K562 (cell line): Measurements from ENCODE around the gene PARD3. TPM values are rescaled to one million over a fixed set of nuclear protein-coding genes. Genes with fewer than 3 reads are reported as not detected.

Experiments
- CC2D1A ChIP-seq: fragments of 450-650 bp; IDR thresholded peaks from 2 replicates; pipeline ENCODE4 v1.6.1; 2017; ENCODE audit warnings: mild to moderate bottlenecking
- CTBP1 ChIP-seq: fragments of 450-650 bp; IDR thresholded peaks from 2 replicates; pipeline ENCODE4 v1.6.1; 2016; ENCODE audit warnings: borderline replicate concordance
- CTCF ChIP-seq, 3 experiments: IDR thresholded peaks in 2 of 3; conservative IDR thresholded peaks in 1 of 3; 2 replicates each; pipeline ENCODE4 v1.5.1; 2011 to 2012; ENCODE audit warnings: low read length in 3 of 3, mild to moderate bottlenecking in 3 of 3, control low read depth in 2 of 3, improper control_type of control experiment in 1 of 3, inconsistent platforms in 1 of 3, low read depth in 1 of 3, mixed read lengths in 1 of 3, moderate library complexity in 1 of 3; ENCODE audit not compliant: insufficient read depth in 2 of 3
- DEAF1 ChIP-seq: fragments of 450-650 bp; formaldehyde crosslinking; IDR thresholded peaks from 2 replicates; pipeline ENCODE4 v1.4.0; 2020; ENCODE audit warnings: mild to moderate bottlenecking, moderate library complexity
- RAD21 ChIP-seq, 2 experiments: fragments of 250-450 bp in 1 of 2; fragments of 450-650 bp in 1 of 2; sonication (Bioruptor Pico) in 1 of 2; formaldehyde crosslinking in 1 of 2; IDR thresholded peaks in 1 of 2; conservative IDR thresholded peaks in 1 of 2; 2 replicates each; pipeline versions ENCODE4 v1.4.0 to v1.8.0; 2020 to 2022; ENCODE audit warnings: mild to moderate bottlenecking in 2 of 2, moderate library complexity in 1 of 2
- REST ChIP-seq, 2 experiments: fragments of 450-650 bp; formaldehyde crosslinking in 1 of 2; IDR thresholded peaks; 2 replicates each; pipeline versions ENCODE4 v1.4.0 to v1.6.1; 2014 to 2020; ENCODE audit warnings: mild to moderate bottlenecking in 2 of 2, borderline replicate concordance in 1 of 2, low read depth in 1 of 2
- SMARCE1 ChIP-seq: fragments of 450-650 bp; IDR thresholded peaks from 2 replicates; pipeline ENCODE4 v1.7.1; 2016; ENCODE audit warnings: mild to moderate bottlenecking
- ZNF133 ChIP-seq: fragments of 250-450 bp; sonication (Bioruptor Pico); IDR thresholded peaks from 2 replicates; pipeline ENCODE4 v1.4.0; 2020; ENCODE audit warnings: mild to moderate bottlenecking
- ZNF3 ChIP-seq: fragments of 250-450 bp; sonication (Bioruptor Pico); IDR thresholded peaks from 2 replicates; pipeline ENCODE4 v1.5.0; 2021; ENCODE audit warnings: mild to moderate bottlenecking, moderate library complexity
- ZNF316 ChIP-seq: fragments of 450-650 bp; IDR thresholded peaks from 2 replicates; pipeline ENCODE4 v1.6.1; 2016
- polyA plus RNA-seq, 8 experiments: library from polyadenylated mRNA; depleted of rRNA in 4 of 8; stranded (reverse) in 5 of 8; unstranded in 3 of 8; fragments of >200 nt; fragmentation: Nextera tagmentation in 2 of 8; fragmentation: Illumina TruSeq in 1 of 8; extraction: Ambion mirVana in 2 of 8; extraction: Trizol in 1 of 8; gene quantifications; 2 replicates each; pipeline versions ENCODE4 v1.2.1 to v1.2.3, GENCODE V29; 2011 to 2014; ENCODE audit warnings: inconsistent platforms in 1 of 8, missing spikeins in 1 of 8
- total RNA-seq, 7 experiments: library from RNA; depleted of rRNA in 6 of 7; stranded (reverse); fragments of >200 nt in 6 of 7; fragmentation: Illumina TruSeq in 2 of 7; extraction: Trizol in 2 of 7; gene quantifications; 2 replicates each; pipeline versions ENCODE4 v1.2.1 to v1.2.3, GENCODE V29; 2011 to 2021; ENCODE audit warnings: low replicate concordance in 1 of 7
- TF ChIP-seq, protein P1 (sequence below): fragments of 250-450 bp; sonication (Bioruptor Pico); IDR thresholded peaks from 2 replicates; pipeline ENCODE4 v1.4.0; 2020; ENCODE audit warnings: mild to moderate bottlenecking, moderate library complexity

The PARD3 gene
- total and polyA plus RNA-seq, 9 of the 15 experiments (the other 6 are each of a cell fraction or from before 2014, with no cell fraction given) = 2.7 to 11.7 (median 7.7) TPM

DNA sequence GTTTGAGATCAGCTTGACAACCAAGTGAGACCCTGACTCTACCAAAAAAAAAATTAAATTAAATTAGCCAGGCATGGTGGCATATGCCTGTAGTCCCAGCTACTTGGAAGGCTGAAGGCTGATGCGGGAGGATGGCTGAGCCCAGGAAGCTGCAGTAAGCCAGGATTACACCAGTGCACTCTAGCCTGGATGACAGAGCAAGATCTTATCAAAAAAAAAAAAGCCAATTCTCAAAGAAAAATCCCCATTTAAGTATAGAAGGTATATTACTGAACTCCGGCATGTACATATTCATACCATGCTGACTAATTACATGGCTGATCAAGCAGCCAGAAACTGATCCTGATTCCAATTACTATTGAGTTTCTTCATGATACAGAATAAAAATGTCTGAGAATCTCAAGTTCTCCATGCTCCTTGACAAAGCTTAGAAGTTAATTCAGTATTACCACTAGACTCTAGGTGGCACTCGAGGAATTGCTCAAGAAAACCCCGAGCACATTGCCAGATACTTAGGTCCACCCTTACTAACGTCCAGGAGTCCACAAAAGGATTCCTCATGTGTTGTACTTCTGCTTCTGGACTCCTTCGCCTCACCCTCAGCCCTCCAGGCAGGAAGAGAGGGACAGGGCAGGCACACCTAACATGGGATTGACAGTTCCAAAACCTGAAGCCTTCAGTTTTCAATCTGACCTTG, 148.9 kb downstream of the PARD3 start (continued):
- TF ChIP-seq DEAF1 (CRISPR knock-in tag) (peak; percentile 40; the same call in 1 of the 2 replicates), ZNF316 (peak; percentile 69; the same call in 1 of the 2 replicates), ZNF133 (CRISPR knock-in tag) (no peak), CC2D1A (0 out of 2 replicates have a peak, but pooled peaks have one; percentile 29), RAD21 (CRISPR knock-in tag; conservative IDR thresholded peaks at IDR 0.05 in 1 of 2, IDR thresholded peaks at IDR 0.05 in 1 of 2) (peak; percentile 67 to 76), CTBP1 (peak; percentile 13; the same call in 1 of the 2 replicates), ZNF3 (CRISPR knock-in tag) (no peak), CTCF (IDR thresholded peaks at IDR 0.05 in 2 of 3, conservative IDR thresholded peaks at IDR 0.05 in 1 of 3; ENCODE audit: insufficient read depth in 2 of 3, low read depth in 1 of 3, low read length in 3 of 3) (peak; percentile 50 to 74 (median 67)), SMARCE1 (peak; percentile 74), REST (IDR thresholded peaks at IDR 0.05; ENCODE audit: borderline replicate concordance) (peak; percentile 69), REST (CRISPR knock-in tag; IDR thresholded peaks at IDR 0.05; ENCODE audit: low read depth) (no peak)
- TF ChIP-seq, protein P1, sequence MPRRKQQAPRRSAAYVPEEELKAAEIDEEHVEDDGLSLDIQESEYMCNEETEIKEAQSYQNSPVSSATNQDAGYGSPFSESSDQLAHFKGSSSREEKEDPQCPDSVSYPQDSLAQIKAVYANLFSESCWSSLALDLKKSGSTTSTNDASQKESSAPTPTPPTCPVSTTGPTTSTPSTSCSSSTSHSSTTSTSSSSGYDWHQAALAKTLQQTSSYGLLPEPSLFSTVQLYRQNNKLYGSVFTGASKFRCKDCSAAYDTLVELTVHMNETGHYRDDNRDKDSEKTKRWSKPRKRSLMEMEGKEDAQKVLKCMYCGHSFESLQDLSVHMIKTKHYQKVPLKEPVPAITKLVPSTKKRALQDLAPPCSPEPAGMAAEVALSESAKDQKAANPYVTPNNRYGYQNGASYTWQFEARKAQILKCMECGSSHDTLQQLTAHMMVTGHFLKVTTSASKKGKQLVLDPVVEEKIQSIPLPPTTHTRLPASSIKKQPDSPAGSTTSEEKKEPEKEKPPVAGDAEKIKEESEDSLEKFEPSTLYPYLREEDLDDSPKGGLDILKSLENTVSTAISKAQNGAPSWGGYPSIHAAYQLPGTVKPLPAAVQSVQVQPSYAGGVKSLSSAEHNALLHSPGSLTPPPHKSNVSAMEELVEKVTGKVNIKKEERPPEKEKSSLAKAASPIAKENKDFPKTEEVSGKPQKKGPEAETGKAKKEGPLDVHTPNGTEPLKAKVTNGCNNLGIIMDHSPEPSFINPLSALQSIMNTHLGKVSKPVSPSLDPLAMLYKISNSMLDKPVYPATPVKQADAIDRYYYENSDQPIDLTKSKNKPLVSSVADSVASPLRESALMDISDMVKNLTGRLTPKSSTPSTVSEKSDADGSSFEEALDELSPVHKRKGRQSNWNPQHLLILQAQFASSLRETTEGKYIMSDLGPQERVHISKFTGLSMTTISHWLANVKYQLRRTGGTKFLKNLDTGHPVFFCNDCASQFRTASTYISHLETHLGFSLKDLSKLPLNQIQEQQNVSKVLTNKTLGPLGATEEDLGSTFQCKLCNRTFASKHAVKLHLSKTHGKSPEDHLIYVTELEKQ (CRISPR knock-in tag) = no peak
